Muscle of arm (tissue), 14 donors: ENCODE measurements around the gene BUD23. TPM values are rescaled to one million over a fixed set of nuclear protein-coding genes. Genes with fewer than 3 reads are reported as not detected.
A peak's percentile ranks its signal among the peaks of the same experiment; 100 is the strongest.
"Not testable (repeated sequence)": the region's sequence is repeated elsewhere in the genome, so short reads cannot be mapped to it uniquely, and the experiment has no call there.

Experiments
- DNase-seq: peaks from one replicate; pipeline ENCODE4 v3.0.0-alpha.2; 2013
- long read RNA-seq, 11 donors: transcript quantifications; one replicate each; lab custom pipeline, GENCODE V29; 2026
- polyA plus RNA-seq, 12 donors: library from polyadenylated mRNA; unstranded; fragments of 120-200 nt; gene quantifications; one replicate each; pipeline ENCODE4 v1.2.1, GENCODE V29; 2013; ENCODE audit not compliant: insufficient read length in 12 of 12

The BUD23 gene, protein sequence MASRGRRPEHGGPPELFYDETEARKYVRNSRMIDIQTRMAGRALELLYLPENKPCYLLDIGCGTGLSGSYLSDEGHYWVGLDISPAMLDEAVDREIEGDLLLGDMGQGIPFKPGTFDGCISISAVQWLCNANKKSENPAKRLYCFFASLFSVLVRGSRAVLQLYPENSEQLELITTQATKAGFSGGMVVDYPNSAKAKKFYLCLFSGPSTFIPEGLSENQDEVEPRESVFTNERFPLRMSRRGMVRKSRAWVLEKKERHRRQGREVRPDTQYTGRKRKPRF
- 10 to 100 TPM in 11 of 12 donors, not detected in 1; 44.7 to 83.4 (median 68.9) TPM for polyA plus RNA-seq
- long read RNA-seq, donor 1, transcript BUD23-201 (12 exons, 1,230 nt) = major isoform, 18 of 37 reads
- long read RNA-seq, donor 1, transcript BUD23-215 (2 exons, 3,886 nt) = minor isoform, 5 of 37 reads
- long read RNA-seq, donor 1, partial matches to known transcripts = 13 of 37 reads
- long read RNA-seq, donor 1, other reads (novel, unspliced or antisense) = 0 of 37 reads
- long read RNA-seq, donor 2, transcript BUD23-215 (2 exons, 3,886 nt) = minor isoform, 5 of 31 reads
- long read RNA-seq, donor 2, transcript BUD23-201 (12 exons, 1,230 nt) = major isoform, 16 of 31 reads
- long read RNA-seq, donor 2, partial matches to known transcripts = 9 of 31 reads
- long read RNA-seq, donor 2, other reads (novel, unspliced or antisense) = 0 of 31 reads
- long read RNA-seq, donor 3, transcript BUD23-201 (12 exons, 1,230 nt) = major isoform, 13 of 24 reads
- long read RNA-seq, donor 3, partial matches to known transcripts = 7 of 24 reads
- long read RNA-seq, donor 3, other reads (novel, unspliced or antisense) = 0 of 24 reads
- long read RNA-seq, donor 4, transcript BUD23-201 (12 exons, 1,230 nt) = major isoform, 6 of 7 reads
- long read RNA-seq, donor 4, partial matches to known transcripts = 0 of 7 reads
- long read RNA-seq, donor 4, other reads (novel, unspliced or antisense) = 0 of 7 reads
- long read RNA-seq, donor 5, transcript BUD23-201 (12 exons, 1,230 nt) = major isoform, 20 of 47 reads
- long read RNA-seq, donor 5, transcript BUD23-215 (2 exons, 3,886 nt) = minor isoform, 6 of 47 reads
- long read RNA-seq, donor 5, partial matches to known transcripts = 20 of 47 reads
- long read RNA-seq, donor 5, other reads (novel, unspliced or antisense) = 0 of 47 reads
- long read RNA-seq, donor 6, transcript BUD23-201 (12 exons, 1,230 nt) = major isoform, 15 of 19 reads
- long read RNA-seq, donor 6, partial matches to known transcripts = 0 of 19 reads
- long read RNA-seq, donor 6, other reads (novel, unspliced or antisense) = 0 of 19 reads
- long read RNA-seq, donor 7, transcript BUD23-201 (12 exons, 1,230 nt) = major isoform, 6 of 13 reads
- long read RNA-seq, donor 7, partial matches to known transcripts = 5 of 13 reads
- long read RNA-seq, donor 7, other reads (novel, unspliced or antisense) = 0 of 13 reads
- long read RNA-seq, donor 8, transcript BUD23-201 (12 exons, 1,230 nt) = major isoform, 22 of 62 reads
- long read RNA-seq, donor 8, partial matches to known transcripts = 37 of 62 reads
- long read RNA-seq, donor 8, other reads (novel, unspliced or antisense) = 0 of 62 reads
- long read RNA-seq, donor 9, transcript BUD23-201 (12 exons, 1,230 nt) = major isoform, 16 of 25 reads
- long read RNA-seq, donor 9, partial matches to known transcripts = 6 of 25 reads
- long read RNA-seq, donor 9, other reads (novel, unspliced or antisense) = 0 of 25 reads
- long read RNA-seq, donor 10, transcript BUD23-201 (12 exons, 1,230 nt) = major isoform, 31 of 59 reads
- long read RNA-seq, donor 10, partial matches to known transcripts = 24 of 59 reads
- long read RNA-seq, donor 10, other reads (novel, unspliced or antisense) = 0 of 59 reads
- long read RNA-seq, donor 11, transcript BUD23-201 (12 exons, 1,230 nt) = major isoform, 19 of 30 reads
- long read RNA-seq, donor 11, partial matches to known transcripts = 9 of 30 reads
- long read RNA-seq, donor 11, other reads (novel, unspliced or antisense) = 0 of 30 reads

- DNase-seq = peak; percentile 95
Observed at GRCh38 chr7:73683056-73683787, at the start of gene BUD23, which contains the start of gene DNAJC30. Gene BUD23 (plus strand): TSS chr7:73683597. CDS start chr7:73683626, 29 bp downstream. Gene DNAJC30 (minus strand): TSS chr7:73683453. CDS start chr7:73683423, 30 bp downstream.

DNA sequence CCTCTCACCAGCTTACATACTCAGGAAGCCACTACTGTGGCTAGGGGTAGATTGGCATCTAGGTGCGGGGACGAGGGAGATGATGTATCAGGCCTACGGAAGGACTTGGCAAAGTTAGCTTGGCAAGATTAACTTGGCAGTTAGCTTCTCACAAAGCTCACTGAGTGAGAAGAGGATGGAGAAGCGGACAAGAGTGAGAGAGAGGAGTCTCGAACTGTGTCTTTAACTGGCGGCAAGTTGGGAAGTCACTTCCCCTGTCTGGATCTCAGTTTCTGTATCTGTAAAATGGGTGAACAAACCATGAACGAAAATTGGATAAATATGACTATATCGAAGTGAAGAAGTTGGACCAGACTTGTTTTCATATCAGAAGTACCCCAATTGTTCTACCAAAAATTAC is 49.6 kb upstream of the BUD23 start:
- no peak for DNase-seq

DNA sequence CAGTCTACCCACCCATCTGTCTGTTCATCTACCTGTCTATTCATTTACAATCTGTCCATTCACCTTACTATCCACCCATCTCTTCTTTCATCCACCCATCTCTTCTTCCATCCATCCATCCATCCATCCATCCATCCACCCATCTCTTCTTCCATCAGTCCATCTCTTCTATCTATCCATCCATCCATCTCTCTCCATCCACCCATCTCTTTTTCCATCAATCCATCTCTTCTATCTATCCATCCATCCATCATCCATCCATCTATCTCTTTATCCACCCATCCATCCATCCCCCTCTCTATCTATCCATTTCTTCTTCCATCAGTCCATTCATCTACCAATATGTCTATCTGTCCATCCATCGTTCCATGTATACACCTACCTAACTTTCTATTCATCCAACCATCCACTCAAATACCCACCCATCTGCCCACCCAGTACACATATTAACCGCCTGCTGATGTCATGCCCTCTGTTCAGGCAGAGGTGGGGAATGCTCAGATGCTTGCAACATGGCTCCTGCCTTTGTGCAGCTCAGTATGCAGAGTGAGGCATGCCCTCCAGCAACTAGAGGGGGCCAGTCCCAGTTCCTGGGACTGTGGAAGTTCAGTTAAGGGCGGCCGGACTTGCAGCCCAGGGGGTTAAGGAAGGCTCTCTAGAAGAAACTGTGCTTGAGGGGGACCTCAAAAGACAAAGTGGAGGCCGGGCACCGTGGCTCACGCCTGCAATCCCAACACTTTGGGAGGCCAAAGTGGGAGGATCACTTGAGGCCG is 47.8 kb upstream of the BUD23 start:
- no peak for DNase-seq

GRCh38 chr7:73638911-73639310 is 44.5 kb upstream of the BUD23 start:
- no peak for DNase-seq

- no peak for DNase-seq
Observed at GRCh38 chr7:73642834-73643233, 40.6 kb upstream of the BUD23 start.

DNA sequence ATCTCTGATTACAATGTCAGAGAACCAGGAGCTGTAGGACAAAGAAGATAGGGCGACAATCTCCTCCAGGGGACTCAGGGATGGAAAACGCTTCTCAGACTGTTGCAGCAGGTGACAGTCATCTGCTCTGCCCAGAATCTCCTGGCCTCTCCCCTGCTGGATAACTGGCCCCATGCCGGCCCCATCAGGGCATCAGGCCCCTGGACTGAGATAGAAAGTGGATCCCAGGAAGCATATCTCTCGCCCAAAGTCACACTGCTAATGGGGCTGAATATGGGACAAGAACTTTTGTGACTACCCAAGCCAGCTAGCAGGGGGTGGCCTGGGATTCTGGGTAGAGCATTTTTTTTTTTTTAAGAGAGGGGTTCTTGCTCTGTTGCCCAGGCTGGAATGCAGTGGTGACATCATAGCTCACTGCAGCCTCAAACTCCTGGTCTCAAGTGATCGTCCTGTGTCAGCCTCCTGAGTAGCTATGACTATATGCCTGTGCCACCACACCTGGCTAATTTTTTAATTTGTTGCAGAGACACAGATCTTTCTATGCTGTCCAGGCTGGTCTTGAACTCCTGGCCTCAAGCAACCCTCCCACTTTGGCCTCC is 38.6 kb upstream of the BUD23 start:
- no peak for DNase-seq

- no peak for DNase-seq
Observed at GRCh38 chr7:73645643-73646174, 37.7 kb upstream of the BUD23 start.

DNA sequence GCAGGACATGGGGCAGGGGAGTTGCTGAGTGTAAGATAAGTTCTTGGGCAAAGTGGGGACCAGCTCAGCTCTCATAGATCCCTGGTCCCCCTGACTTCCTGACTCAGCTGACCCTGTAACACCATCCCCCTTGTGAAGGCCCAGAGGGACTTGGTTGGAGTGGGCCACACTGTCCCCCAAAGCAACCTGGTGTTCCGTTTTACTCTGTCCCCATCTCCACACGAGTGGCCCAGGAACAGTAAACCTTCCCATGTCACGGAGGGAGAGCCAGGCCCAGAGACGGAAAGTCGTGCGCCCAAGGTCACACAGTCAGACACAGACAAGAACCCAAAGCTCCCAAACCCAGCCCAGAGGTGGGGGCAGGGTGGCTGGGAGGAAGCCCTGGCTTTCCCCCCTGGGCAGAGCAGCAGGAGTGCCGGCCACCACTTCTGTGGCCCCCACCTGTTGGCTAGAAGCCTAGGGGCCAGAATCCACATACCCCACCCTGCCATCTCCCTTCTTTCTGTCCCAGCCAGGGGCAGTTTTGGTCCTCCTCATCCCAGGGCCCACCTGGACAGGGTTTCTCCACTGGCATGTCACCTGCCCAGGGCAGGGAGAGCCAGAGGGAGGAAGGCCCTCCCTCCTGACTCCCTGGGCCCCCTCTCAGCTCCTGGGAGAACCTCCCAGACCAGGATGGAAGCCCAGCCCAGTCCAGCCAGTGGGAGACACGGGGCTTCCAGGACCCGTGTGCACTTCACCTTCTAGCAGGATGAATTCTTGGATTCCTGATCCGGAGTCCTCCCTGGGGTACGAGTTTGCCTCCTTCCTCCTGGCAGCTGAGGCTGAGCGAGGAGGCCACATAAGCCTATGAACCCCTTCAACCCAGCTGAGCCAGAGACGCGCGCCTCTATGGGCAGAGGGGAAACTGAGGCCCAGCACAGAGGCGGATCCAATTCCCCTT is 36.3 kb upstream of the BUD23 start:
- DNase-seq = no peak

- no peak for DNase-seq
Observed at GRCh38 chr7:73647725-73648592, 35.4 kb upstream of the BUD23 start.

DNA sequence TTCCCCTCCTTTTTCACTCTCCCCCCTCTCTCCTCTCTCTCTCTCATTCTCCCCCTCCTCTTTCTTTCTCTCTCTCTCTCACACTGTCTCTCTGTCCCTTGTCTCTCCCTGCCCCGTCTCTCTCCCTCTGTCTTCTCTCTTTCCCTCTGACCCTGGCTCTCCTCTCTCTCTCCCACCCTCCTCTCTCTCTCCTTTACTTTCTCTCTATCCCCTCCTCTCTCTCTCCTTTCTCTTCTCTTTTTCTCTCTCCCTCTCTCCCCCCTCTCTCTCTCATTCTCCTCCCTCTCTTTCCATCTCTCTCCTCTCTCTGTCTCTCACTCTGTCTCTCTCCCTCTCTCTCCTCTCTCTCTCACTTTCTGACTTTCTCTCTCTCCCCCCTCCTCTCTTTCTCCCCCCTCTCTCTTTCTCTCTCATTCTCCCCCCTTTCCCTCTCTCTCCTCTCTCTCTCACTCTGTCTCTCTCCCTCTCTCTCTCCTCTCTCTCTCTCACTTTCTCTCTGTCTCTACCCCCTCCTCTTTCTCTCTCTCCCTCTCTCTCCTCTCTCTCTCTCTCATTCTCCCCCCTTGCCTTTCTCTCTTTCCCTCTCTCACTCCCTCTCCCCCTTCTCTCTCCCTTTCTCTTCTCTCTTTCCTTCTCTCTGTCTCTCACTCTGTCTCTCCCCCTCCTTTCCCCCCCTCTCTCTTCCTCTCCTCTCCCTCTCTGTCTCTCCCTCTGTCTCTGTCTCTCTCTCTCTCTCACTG is 34.6 kb upstream of the BUD23 start:
- no peak for DNase-seq

DNA sequence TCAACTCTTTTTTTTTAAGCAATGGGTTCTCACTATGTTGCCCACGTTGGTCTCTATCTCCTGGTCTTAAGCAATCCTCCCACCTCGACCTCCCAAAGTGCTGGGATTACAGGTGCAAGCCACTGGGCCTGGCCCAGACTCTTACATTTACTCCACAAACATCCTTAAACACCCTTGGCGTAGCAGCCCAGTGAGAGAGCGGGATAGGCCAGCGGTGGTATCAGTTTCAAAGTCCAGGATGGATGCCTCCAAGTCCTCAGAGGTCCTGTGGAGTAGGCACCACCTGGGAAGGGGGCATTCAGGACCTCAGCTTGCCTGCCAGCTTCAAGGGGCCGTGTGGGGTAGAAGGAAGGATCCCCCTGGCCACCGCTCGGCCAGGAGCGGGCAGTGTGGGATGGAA is 33.8 kb upstream of the BUD23 start:
- DNase-seq = no peak

GRCh38 chr7:73650524-73650923 is 32.9 kb upstream of the BUD23 start:
- no peak for DNase-seq

DNA sequence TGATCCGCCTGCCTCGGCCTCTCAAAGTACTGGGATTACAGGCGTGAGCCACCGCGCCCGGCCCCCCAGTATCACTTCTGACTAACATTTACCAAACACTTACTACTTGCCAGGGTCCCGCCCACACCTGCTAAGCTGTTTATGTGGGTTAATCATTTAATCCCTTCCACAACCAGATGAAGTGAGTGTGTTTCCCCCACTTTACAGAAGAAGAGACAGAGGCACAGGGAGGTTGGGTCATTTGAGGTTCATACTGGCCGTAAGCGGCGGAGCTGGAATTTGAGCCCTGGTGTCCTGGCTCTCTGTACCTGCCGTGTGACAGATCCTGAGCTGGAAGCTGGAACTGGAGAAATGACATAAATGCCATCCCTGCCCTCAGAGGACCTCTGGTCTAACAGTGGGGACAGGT is 30.9 kb upstream of the BUD23 start:
- no peak for DNase-seq

GRCh38 chr7:73655309-73655708 is 28.1 kb upstream of the BUD23 start:
- DNase-seq = not testable (repeated sequence)

GRCh38 chr7:73659983-73660382 is 23.4 kb upstream of the BUD23 start:
- DNase-seq = no peak
